ES-I3 (cell line): ENCODE data around the gene MED12L.
"Not testable (repeated sequence)": the region's sequence is repeated elsewhere in the genome, so short reads cannot be mapped to it uniquely, and the experiment has no call there.

Experiments used
- H3K36me3 ChIP-seq: 2 replicates; pipeline ENCODE4 v1.6.1; 2013; ENCODE audit warnings: mild to moderate bottlenecking, low read length, control low read depth, moderate library complexity; ENCODE audit not compliant: insufficient read depth
- H3K4me1 ChIP-seq: 2 replicates; pipeline ENCODE4 v1.6.1; 2013; ENCODE audit warnings: mild to moderate bottlenecking, control low read depth, low read length; ENCODE audit not compliant: insufficient read depth
- H3K9ac ChIP-seq: 2 replicates; pipeline ENCODE4 v1.6.1; 2013; ENCODE audit warnings: low read depth, mild to moderate bottlenecking, low read length, moderate library complexity
- H3K9me3 ChIP-seq: 2 replicates; pipeline ENCODE4 v1.6.1; 2013; ENCODE audit warnings: mild to moderate bottlenecking, low read length, moderate library complexity; ENCODE audit not compliant: control insufficient read depth, insufficient read depth

MED12L gene

GRCh38 chr3:151232403-151232802 is 146.9 kb downstream of the MED12L start:
- peaks cover 22% of the 10 kb centered on the region for H3K4me1 ChIP-seq
- H3K9me3 ChIP-seq, H3K36me3 ChIP-seq, H3K9ac ChIP-seq: not testable (repeated sequence)

- H3K9ac ChIP-seq: no peak overlapping the region
- H3K9me3 ChIP-seq: no peaks in the 10 kb centered on the region
- H3K4me1 ChIP-seq: peaks cover 20% of the 10 kb centered on the region
- no peaks in the 10 kb centered on the region for H3K36me3 ChIP-seq
Observed at GRCh38 chr3:151232991-151233390, 147.5 kb downstream of the MED12L start.

DNA sequence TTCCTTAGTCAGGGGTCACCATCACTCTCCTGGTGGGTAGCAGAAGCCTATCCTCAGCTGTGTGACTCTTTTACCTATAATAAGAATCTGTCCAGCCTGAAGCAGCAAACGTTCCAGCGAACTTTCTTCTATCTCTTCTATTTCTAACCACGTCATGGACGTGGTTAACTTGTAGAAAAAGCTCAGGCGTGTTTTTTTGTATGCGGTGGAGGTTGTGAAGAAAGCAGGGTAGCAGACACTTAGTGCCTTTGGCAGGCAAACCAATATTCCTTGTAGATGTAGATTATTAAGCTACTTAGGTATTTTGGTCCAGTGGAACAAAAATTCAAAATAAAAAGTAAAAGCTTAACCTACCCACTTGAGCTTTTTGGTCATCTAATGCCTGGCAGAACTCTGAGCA is 149.4 kb downstream of the MED12L start:
- no peak overlapping the region for H3K9ac ChIP-seq
- H3K9me3 ChIP-seq: no peaks in the 10 kb centered on the region
- H3K36me3 ChIP-seq: no peaks in the 10 kb centered on the region
- H3K4me1 ChIP-seq: peaks cover 11% of the 10 kb centered on the region

- Histone ChIP-seq H3K36me3 (no peaks in the 10 kb centered on the region), H3K4me1 (peaks cover 6% of the 10 kb centered on the region; the same call in 1 of the 2 replicates), H3K9ac (no peak overlapping the region), H3K9me3 (0 out of 2 replicates have a peak, but pooled peaks cover 1% of the 10 kb centered on the region)
Observed at GRCh38 chr3:151236316-151236715, 150.9 kb downstream of the MED12L start.

GRCh38 chr3:151236736-151237135 is 151.3 kb downstream of the MED12L start:
- H3K9ac ChIP-seq: no peak overlapping the region
- H3K9me3 ChIP-seq: 0 out of 2 replicates have a peak, but pooled peaks cover 2% of the 10 kb centered on the region
- H3K4me1 ChIP-seq: peaks cover 6% of the 10 kb centered on the region; the same call in 1 of the 2 replicates
- H3K36me3 ChIP-seq: no peaks in the 10 kb centered on the region

DNA sequence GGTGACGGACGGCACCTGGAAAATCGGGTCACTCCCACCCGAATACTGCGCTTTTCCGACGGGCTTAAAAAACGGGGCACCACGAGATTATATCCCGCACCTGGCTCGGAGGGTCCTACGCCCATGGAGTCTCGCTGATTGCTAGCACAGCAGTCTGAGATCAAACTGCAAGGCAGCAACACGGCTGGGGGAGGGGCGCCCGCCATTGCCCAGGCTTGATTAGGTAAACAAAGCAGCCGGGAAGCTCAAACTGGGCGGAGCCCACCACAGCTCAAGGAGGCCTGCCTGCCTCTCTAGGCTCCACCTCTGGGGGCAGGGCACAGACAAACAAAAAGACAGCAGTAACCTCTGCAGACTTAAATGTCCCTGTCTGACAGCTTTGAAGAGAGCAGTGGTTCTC is 156.5 kb downstream of the MED12L start:
- not testable (repeated sequence) for H3K9ac ChIP-seq, H3K36me3 ChIP-seq

DNA sequence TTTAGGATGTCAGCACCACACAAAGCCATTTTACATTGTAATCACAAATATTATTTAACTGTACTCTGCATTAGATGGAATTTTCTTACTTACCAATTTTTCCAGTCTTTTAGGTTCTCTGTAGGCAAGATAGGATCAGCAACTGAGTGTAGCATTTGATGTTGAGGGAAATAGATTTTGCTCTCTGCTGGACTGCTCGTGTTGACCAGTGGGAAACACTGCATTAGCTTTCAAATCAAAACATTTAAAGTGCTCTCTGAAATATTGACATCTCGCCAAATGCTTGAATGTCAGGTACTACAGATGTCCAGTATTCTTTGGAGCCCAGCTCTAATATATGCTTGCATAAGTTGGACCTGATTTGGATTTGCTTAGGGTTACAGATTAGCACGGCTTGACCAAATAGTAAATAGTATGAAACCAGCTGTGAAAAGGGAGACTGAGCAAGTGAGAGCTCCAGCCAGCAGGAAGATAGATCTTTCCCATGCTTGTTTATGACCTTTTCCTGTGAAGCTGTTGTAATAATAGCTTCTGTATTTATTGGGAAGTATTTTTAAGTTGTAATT is 163.4 kb downstream of the MED12L start:
- no peak overlapping the region for H3K9ac ChIP-seq
- no peaks in the 10 kb centered on the region for H3K9me3 ChIP-seq
- H3K4me1 ChIP-seq: no peaks in the 10 kb centered on the region
- H3K36me3 ChIP-seq: no peaks in the 10 kb centered on the region

More for the DNA sequence above, 156.5 kb downstream of the MED12L start:
- not testable (repeated sequence) for H3K9me3 ChIP-seq, H3K4me1 ChIP-seq

GRCh38 chr3:151256749-151257148 is 171.3 kb downstream of the MED12L start:
- Histone ChIP-seq H3K9me3 (no peaks in the 10 kb centered on the region), H3K9ac (no peak overlapping the region), H3K36me3 (no peaks in the 10 kb centered on the region), H3K4me1 (no peaks in the 10 kb centered on the region)

DNA sequence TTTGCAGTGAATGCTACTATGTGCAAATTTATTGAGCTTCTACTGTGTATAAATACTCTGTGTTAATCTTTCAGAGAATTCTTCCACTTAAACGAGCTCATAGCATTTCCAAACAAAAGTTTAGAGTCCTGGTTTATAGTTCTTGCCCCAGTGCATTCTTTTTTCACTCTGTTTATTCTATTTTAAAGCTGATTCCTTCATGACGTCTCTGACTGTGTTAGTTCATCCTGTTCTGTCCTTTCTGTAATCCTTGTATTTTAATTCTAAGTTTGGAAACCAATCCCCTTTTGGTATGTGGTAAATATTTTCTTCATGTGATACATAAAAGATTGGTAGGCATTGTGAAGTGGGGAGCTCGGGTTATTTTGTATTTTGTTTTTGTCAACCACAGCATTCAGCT is 174.2 kb downstream of the MED12L start:
- Histone ChIP-seq H3K4me1 (no peaks in the 10 kb centered on the region), H3K9me3 (no peaks in the 10 kb centered on the region), H3K9ac (no peak overlapping the region), H3K36me3 (no peaks in the 10 kb centered on the region)

- H3K36me3 ChIP-seq: no peaks in the 10 kb centered on the region
- H3K4me1 ChIP-seq: peaks cover 11% of the 10 kb centered on the region; the same call in 1 of the 2 replicates
- no peak overlapping the region for H3K9ac ChIP-seq
- H3K9me3 ChIP-seq: no peaks in the 10 kb centered on the region
Observed at GRCh38 chr3:151262871-151263525, 177.5 kb downstream of the MED12L start.

- Histone ChIP-seq H3K9ac (no peak overlapping the region), H3K4me1 (peaks cover 11% of the 10 kb centered on the region; the same call in 1 of the 2 replicates), H3K9me3 (no peaks in the 10 kb centered on the region), H3K36me3 (no peaks in the 10 kb centered on the region)
Observed at GRCh38 chr3:151264605-151265004, 179.1 kb downstream of the MED12L start.

DNA sequence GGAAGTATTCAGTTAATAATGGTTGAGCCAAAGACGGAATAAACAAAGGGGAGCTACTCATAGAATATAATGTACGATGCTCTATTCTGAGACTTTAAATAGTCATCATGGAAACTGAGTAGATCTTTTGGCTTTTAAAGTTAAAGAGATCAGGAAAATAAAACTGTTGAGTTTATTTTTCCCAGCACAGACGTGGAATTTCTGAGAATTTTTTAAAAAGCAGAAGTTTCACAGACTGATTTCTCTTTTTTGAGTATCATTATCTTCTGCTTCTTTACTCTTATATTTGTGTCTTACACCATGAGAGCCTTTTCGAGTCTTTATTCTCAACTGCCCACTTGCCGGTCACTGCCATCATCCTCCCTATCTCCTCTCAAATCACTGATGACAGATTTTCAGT is 179.7 kb downstream of the MED12L start:
- peaks cover 11% of the 10 kb centered on the region; the same call in 1 of the 2 replicates for H3K4me1 ChIP-seq
- H3K9ac ChIP-seq: no peak overlapping the region
- H3K9me3 ChIP-seq: no peaks in the 10 kb centered on the region
- H3K36me3 ChIP-seq: no peaks in the 10 kb centered on the region

- Histone ChIP-seq H3K9me3 (no peaks in the 10 kb centered on the region), H3K9ac (no peak overlapping the region), H3K36me3 (no peaks in the 10 kb centered on the region), H3K4me1 (peaks cover 11% of the 10 kb centered on the region; the same call in 1 of the 2 replicates)
Observed at GRCh38 chr3:151265866-151266265, 180.4 kb downstream of the MED12L start.

DNA sequence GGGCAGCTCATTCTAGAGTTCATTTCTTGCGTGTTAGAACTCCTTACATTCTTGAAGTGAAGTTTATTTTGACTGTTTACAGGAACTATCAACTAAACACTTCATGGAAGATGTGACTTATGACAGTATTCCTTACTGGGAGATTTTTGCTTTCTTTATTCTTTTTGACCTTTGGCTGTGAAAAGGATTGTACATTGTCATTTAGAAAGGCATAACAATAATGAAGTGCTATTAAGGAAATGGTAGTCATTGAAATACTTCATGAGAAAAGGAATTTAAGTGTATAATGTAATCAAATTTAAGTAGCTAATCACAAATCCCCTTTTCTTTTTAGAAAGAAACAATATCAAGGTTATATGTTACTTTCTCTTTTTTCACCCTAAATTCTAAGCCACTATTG is 181.6 kb downstream of the MED12L start:
- Histone ChIP-seq H3K36me3 (no peaks in the 10 kb centered on the region), H3K4me1 (peaks cover 11% of the 10 kb centered on the region; the same call in 1 of the 2 replicates), H3K9me3 (no peaks in the 10 kb centered on the region), H3K9ac (no peak overlapping the region)
